ENCODE data around the gene PHACTR3. TPM values are rescaled to one million over a fixed set of nuclear protein-coding genes. Genes with fewer than 3 reads are reported as not detected.

Gene PHACTR3
- polyA plus RNA-seq, 2 of the 4 experiments (the other 2 are of a cell fraction) = not detected

GRCh38 chr20:59787538-59787890 is 183.2 kb downstream of the PHACTR3 start:
- ATAC-seq = no peak
- no peaks in the 10 kb centered on the region for H3K4me1 ChIP-seq
- ChIA-PET POLR2A (no interaction called here), CTCF (interaction anchor here (2.3 to 2.6 kb wide), 2 partner anchors 10 to 62 kb away, joined by 9 to 10 read pairs; no protein-coding TSS in a partner anchor)
- no peak overlapping the region for H3K4me2 ChIP-seq
- no peak for TF ChIP-seq ZNF302 (CRISPR knock-in tag; IDR thresholded peaks at IDR 0.05)
- TF ChIP-seq HDAC2 (IDR thresholded peaks at IDR 0.05) = no peak
- TF ChIP-seq RARB (CRISPR knock-in tag; IDR thresholded peaks at IDR 0.05) = no peak
- no peak for TF ChIP-seq SREBF2 (IDR thresholded peaks at IDR 0.05)
- no peak for TF ChIP-seq CHD4 (IDR thresholded peaks at IDR 0.05; ENCODE audit: borderline replicate concordance)
- TF ChIP-seq RFX5 (IDR thresholded peaks at IDR 0.05) = no peak
- no peak overlapping the region for H3K27ac ChIP-seq
- H3K4me3 ChIP-seq = no peak overlapping the region
- FAIRE-seq = no peak
- no peak for DNase-seq (ENCODE audit: low read depth in 1 of 2, low spot score in 1 of 2)
- H3K9me3 ChIP-seq = no peaks in the 10 kb centered on the region; the same call in 2 of the 3 replicates
- WGBS (ENCODE audit: missing lambda C conversion rate) = 0% methylated on average over 2 of the region's 2 CpGs

GRCh38 chr20:59788196-59788735 is 183.9 kb downstream of the PHACTR3 start:
- TF ChIP-seq REST (IDR thresholded peaks at IDR 0.05) = no peak
- TF ChIP-seq CHD2 (IDR thresholded peaks at IDR 0.05; ENCODE audit: low read length, partially characterized antibody) = no peak
- no peak for TF ChIP-seq TP53 (CRISPR knock-in tag; IDR thresholded peaks at IDR 0.05)
- no peak for TF ChIP-seq NFE2L2 (conservative IDR thresholded peaks at IDR 0.05; ENCODE audit: low read length)
- TF ChIP-seq JUN (IDR thresholded peaks at IDR 0.05) = no peak
- TF ChIP-seq JUNB (IDR thresholded peaks at IDR 0.05) = no peak
- TF ChIP-seq PBX3 (IDR thresholded peaks at IDR 0.05) = no peak
- ChIA-PET CTCF (interaction anchor here (1.1 to 2.6 kb wide), 3 partner anchors 11 to 61 kb away, joined by 3 to 10 read pairs (median 9); no protein-coding TSS in a partner anchor), POLR2A (no interaction called here)
- Histone ChIP-seq H3K9me3 (peaks cover 5% of the 10 kb centered on the region; the same call in 2 of the 3 replicates), H3K4me1 (no peaks in the 10 kb centered on the region), H3K27ac (no peak overlapping the region), H3K4me3 (no peak overlapping the region), H3K4me2 (no peak overlapping the region)
- WGBS (ENCODE audit: missing lambda C conversion rate) = 26% methylated on average over 8 of the region's 8 CpGs
- FAIRE-seq (no peak), DNase-seq (ENCODE audit: low read depth in 1 of 2, low spot score in 1 of 2) (no peak), ATAC-seq (no peak)

- no peak for FAIRE-seq
- H3K4me2 ChIP-seq = no peak overlapping the region
- ATAC-seq = no peak
- TF ChIP-seq BHLHE40 (IDR thresholded peaks at IDR 0.05; ENCODE audit: low read depth, low read length) = no peak
- no peak for TF ChIP-seq EHMT2 (IDR thresholded peaks at IDR 0.05; ENCODE audit: low read depth)
- TF ChIP-seq CHD2 (IDR thresholded peaks at IDR 0.05; ENCODE audit: low read length, partially characterized antibody) = no peak
- no peak for TF ChIP-seq SMC3 (IDR thresholded peaks at IDR 0.05)
- TF ChIP-seq ZSCAN20 (CRISPR knock-in tag; IDR thresholded peaks at IDR 0.05) = no peak
- TF ChIP-seq HOXB13 (CRISPR knock-in tag; IDR thresholded peaks at IDR 0.05; ENCODE audit: low read depth) = no peak
- TF ChIP-seq RNF2 (IDR thresholded peaks at IDR 0.05; ENCODE audit: borderline replicate concordance, low read depth) = no peak
- no peak for TF ChIP-seq HMGXB4 (CRISPR knock-in tag; IDR thresholded peaks at IDR 0.05; ENCODE audit: borderline replicate concordance)
- no peak for TF ChIP-seq CBX8 (IDR thresholded peaks at IDR 0.05)
- no peak for TF ChIP-seq ZC3H11A (IDR thresholded peaks at IDR 0.05)
- no peak for TF ChIP-seq REST (IDR thresholded peaks at IDR 0.05)
- no peak for TF ChIP-seq MAZ (IDR thresholded peaks at IDR 0.05; ENCODE audit: borderline replicate concordance, low read depth, low read length)
- TF ChIP-seq NPAS2 (CRISPR knock-in tag; IDR thresholded peaks at IDR 0.05; ENCODE audit: borderline replicate concordance) = no peak
Measured at GRCh38 chr20:59788811-59789397, 184.6 kb downstream of the PHACTR3 start.

More at GRCh38 chr20:59788811-59789397, 184.6 kb downstream of the PHACTR3 start:
- CTCF ChIA-PET = interaction anchor here (1.1 to 2.6 kb wide), 3 partner anchors 11 to 61 kb away, joined by 3 to 10 read pairs (median 9); no protein-coding TSS in a partner anchor
- POLR2A ChIA-PET = no interaction called here
- Histone ChIP-seq H3K4me1 (no peaks in the 10 kb centered on the region), H3K27ac (no peak overlapping the region), H3K9me3 (peaks cover 5% of the 10 kb centered on the region; the same call in 2 of the 3 replicates), H3K4me3 (no peak overlapping the region)
- WGBS (ENCODE audit: missing lambda C conversion rate) = 4% methylated on average over 7 of the region's 7 CpGs
- no peak for DNase-seq (ENCODE audit: low read depth in 1 of 2, low spot score in 1 of 2)

Data from A549 (cell line).